Measurements from ENCODE around the gene DOCK3.

DOCK3 gene

DNA sequence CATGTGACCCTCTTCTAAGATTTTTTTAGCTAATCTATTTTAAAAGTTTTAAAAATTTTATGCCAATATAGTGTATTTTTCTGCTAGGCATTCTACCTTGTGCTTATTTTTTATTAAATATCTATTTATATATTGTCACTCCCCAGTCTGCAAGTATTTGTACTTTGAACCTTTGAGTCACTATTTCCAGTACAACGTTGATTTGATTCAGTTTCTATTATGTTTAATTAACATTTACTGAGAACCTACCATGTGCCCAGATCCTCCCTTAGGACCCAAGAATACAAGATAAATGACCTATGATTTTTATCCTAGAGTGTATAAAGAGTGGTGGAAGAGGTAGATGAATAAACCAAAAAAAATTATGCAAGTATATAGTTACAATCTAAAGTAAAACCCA is 311.2 kb downstream of the DOCK3 start:
- no peak overlapping the region for H3K4me3 ChIP-seq (ENCODE audit: low read depth, low read length)
- TF ChIP-seq, protein P1, sequence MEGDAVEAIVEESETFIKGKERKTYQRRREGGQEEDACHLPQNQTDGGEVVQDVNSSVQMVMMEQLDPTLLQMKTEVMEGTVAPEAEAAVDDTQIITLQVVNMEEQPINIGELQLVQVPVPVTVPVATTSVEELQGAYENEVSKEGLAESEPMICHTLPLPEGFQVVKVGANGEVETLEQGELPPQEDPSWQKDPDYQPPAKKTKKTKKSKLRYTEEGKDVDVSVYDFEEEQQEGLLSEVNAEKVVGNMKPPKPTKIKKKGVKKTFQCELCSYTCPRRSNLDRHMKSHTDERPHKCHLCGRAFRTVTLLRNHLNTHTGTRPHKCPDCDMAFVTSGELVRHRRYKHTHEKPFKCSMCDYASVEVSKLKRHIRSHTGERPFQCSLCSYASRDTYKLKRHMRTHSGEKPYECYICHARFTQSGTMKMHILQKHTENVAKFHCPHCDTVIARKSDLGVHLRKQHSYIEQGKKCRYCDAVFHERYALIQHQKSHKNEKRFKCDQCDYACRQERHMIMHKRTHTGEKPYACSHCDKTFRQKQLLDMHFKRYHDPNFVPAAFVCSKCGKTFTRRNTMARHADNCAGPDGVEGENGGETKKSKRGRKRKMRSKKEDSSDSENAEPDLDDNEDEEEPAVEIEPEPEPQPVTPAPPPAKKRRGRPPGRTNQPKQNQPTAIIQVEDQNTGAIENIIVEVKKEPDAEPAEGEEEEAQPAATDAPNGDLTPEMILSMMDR (IDR thresholded peaks at IDR 0.05; ENCODE audit: low read depth, low read length) = no peak

DNA sequence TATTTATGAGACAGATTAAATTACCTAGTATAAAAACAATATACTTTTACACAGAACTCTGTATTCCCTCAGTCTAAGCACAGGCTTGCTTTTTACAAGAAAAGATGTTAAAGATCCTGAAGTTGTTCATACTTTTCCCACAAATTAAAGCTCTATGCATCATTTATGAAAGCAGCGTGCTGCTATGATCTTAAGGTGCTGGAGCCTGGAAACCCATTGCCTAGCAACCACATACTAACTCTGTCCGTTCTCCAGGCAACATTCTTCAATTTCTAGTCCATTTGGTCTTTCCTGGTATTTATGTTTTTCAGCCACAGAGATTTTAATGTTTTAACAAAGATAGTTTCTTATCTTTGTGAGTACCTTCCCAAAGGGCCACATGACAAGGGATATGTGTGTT is 312.0 kb downstream of the DOCK3 start:
- TF ChIP-seq, protein P1 (IDR thresholded peaks at IDR 0.05; ENCODE audit: low read depth, low read length) = no peak

DNA sequence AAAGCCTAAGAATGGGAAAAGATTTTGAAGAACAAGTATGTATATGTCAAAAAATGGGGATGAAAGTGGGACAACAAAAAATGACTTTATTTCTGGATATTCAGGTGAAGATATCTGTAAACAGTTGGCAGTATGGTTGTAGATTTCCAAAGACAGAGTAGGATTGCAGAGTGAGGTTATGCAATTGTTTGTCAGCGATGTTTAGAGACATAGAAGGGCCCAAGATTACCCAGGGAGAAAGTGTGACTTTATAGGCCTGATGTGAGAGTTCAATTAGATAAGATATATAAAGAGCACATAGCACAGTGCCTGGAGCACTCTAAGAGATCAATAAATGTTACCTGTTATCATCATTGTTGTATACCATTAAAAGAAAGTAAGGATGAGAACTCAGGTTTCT is 319.8 kb downstream of the DOCK3 start:
- TF ChIP-seq, protein P1 (IDR thresholded peaks at IDR 0.05; ENCODE audit: low read depth, low read length) = no peak
- no peak overlapping the region for H3K4me3 ChIP-seq (ENCODE audit: low read depth, low read length)

More for the DNA sequence above, 312.0 kb downstream of the DOCK3 start:
- H3K4me3 ChIP-seq (ENCODE audit: low read depth, low read length) = no peak overlapping the region

DNA sequence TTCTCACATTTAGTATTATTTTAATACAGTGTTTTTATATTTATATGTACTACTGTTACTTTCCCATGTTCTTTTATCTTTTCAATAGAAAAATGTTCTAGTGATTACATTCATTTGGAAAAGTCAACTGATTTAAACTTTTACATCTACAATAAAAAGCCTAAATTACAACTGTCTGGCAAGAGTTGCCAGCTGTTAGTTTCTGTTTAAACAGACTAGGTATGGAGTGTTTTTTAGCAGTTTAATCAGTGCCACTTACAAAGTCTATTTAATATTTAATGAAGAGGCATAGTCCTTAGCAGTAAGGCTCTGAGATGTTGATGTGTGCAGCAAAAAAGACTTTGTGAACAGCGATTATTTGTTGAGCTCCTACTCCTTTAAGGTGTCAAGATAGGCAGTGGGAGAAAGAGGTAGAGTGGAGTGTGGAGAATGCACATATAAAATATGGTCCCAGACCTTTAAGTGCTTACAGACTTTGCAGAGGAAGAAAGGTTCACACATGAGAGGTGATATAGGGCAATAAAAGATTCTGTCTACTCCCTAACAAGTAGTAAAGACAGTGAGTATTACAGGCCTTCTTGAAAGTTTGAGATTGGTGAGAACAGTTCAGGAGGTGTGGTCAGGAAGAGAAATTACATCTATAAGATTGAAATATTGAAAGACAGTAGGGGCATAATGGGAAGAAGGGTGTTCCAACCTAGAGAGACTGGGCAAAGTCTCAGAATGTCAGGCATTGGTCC is 320.5 kb downstream of the DOCK3 start:
- no peak overlapping the region for H3K4me3 ChIP-seq (ENCODE audit: low read depth, low read length)
- TF ChIP-seq, protein P1 (IDR thresholded peaks at IDR 0.05; ENCODE audit: low read depth, low read length) = no peak

DNA sequence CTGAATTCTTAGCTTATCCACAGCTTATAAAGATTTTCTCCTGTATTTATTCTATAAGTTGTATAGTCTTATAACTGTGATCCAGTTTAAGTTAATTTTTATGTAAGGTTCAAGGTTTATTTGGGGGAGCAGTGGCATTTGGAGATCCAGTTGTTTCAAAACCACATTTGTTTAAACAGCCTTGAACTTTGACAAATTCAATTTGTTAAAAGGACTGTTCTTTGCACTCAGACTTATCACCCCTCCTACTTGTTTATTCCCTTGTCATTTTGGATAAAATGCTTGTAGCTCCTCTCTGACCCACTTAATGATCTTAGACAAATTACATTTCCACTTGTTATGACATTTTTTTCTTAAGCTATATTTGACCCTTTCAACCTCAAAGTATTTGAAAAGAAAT is 327.8 kb downstream of the DOCK3 start:
- H3K4me3 ChIP-seq (ENCODE audit: low read depth, low read length) = no peak overlapping the region
- TF ChIP-seq, protein P1 (IDR thresholded peaks at IDR 0.05; ENCODE audit: low read depth, low read length) = no peak

DNA sequence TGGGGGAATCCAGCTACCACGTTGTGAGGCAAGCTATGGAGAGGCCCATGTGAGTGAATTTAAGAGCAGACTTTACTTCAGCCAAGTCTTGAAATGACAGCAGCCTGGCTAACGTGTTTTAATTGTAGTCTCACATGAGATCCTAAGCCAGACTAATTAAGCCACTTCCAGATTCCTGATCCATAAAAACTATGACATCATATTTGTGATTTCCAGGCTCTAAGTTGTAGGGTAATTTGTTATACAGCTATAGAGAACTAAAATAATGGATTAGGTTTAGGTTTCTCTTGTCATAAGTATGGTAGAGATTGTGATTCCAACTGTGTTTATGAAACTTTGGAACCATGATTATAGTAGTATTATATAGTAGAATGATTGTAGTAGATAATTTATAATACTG is 329.5 kb downstream of the DOCK3 start:
- H3K4me3 ChIP-seq (ENCODE audit: low read depth, low read length) = no peak overlapping the region
- TF ChIP-seq, protein P1 (IDR thresholded peaks at IDR 0.05; ENCODE audit: low read depth, low read length) = no peak

DNA sequence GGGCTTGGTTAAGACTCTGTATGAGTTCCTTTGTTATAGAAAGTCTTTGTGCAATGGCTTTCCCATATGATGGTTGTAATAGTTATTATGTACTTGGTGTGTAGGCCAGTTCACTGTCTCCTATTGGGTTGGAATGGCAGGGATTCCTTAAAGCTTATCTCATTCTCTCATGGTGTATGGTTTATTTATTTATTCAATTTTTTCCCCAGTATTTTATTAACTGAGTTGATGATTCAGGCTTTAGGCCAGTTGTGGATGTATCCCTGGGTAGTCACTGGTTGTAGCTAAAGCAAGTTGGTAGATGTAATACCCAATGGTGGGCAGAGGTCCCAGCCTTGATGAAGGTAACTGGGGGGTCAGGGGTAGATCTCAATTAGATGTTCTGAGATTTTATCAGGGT is 349.4 kb downstream of the DOCK3 start:
- no peak overlapping the region for H3K4me3 ChIP-seq (ENCODE audit: low read depth, low read length)
- TF ChIP-seq, protein P1 (IDR thresholded peaks at IDR 0.05; ENCODE audit: low read depth, low read length) = no peak
